Mesodermal cell (in vitro differentiated cells): ENCODE results near the gene HSPA14.
"Not testable (repeated sequence)": the region's sequence is repeated elsewhere in the genome, so short reads cannot be mapped to it uniquely, and the experiment has no call there.

Experiments
- H3K27ac ChIP-seq: 2 replicates; pipeline ENCODE4 v1.7.0; 2013; ENCODE audit warnings: mild to moderate bottlenecking, low read depth, low read length, moderate library complexity; ENCODE audit not compliant: severe bottlenecking
- H3K36me3 ChIP-seq: 2 replicates; pipeline ENCODE4 v1.7.1; 2013; ENCODE audit warnings: mild to moderate bottlenecking, low read length, moderate library complexity; ENCODE audit not compliant: control insufficient read depth, insufficient read depth
- H3K4me1 ChIP-seq: one replicate; pipeline ENCODE4 v1.7.1; 2013; ENCODE audit warnings: mild to moderate bottlenecking, low read length; ENCODE audit not compliant: insufficient read depth, control insufficient read depth, poor library complexity, severe bottlenecking
- H3K4me3 ChIP-seq: 2 replicates; pipeline ENCODE4 v1.7.0; 2013; ENCODE audit warnings: low read length, control low read depth, mild to moderate bottlenecking; ENCODE audit not compliant: insufficient read depth, poor library complexity, severe bottlenecking; ENCODE audit errors: extremely low read depth
- H3K9me3 ChIP-seq: 2 replicates; pipeline ENCODE4 v1.7.1; 2013; ENCODE audit warnings: mild to moderate bottlenecking, low read length, moderate library complexity; ENCODE audit not compliant: control insufficient read depth
- WGBS, 2 experiments: methylation state at CpG; one replicate each; pipeline ENCODE4 v1.1.5; 2013; ENCODE audit warnings: missing lambda C conversion rate in 2 of 2; ENCODE audit not compliant: insufficient coverage in 2 of 2; 5-methylcytosine and 5-hydroxymethylcytosine counted together

HSPA14 gene

DNA sequence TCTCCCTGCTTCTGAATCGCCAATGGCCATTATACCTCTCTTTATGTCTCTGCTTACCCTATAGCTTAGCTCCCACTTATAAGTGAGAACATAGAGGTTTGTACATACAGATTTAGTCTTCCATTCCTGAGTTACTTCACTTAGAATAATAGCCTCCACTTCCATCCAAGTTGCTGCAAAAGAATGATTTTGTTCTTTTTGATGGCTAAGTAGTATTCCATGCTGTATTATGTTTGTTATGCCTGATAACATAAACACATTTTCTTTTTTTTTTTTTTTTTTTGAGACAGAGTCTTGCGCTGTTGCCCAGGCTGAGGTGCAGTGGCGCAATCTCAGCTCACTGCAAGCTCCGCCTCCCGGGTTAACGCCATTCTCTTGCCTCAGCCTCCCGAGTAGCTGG, 21.4 kb upstream of the HSPA14 start:
- WGBS, 2 experiments: 100% methylated on average over 3 of the region's 7 CpGs; no CpG with 5 or more reads in 1 of the 2 experiments
- not testable (repeated sequence) for H3K4me3 ChIP-seq, H3K4me1 ChIP-seq, H3K27ac ChIP-seq, H3K36me3 ChIP-seq, H3K9me3 ChIP-seq

DNA sequence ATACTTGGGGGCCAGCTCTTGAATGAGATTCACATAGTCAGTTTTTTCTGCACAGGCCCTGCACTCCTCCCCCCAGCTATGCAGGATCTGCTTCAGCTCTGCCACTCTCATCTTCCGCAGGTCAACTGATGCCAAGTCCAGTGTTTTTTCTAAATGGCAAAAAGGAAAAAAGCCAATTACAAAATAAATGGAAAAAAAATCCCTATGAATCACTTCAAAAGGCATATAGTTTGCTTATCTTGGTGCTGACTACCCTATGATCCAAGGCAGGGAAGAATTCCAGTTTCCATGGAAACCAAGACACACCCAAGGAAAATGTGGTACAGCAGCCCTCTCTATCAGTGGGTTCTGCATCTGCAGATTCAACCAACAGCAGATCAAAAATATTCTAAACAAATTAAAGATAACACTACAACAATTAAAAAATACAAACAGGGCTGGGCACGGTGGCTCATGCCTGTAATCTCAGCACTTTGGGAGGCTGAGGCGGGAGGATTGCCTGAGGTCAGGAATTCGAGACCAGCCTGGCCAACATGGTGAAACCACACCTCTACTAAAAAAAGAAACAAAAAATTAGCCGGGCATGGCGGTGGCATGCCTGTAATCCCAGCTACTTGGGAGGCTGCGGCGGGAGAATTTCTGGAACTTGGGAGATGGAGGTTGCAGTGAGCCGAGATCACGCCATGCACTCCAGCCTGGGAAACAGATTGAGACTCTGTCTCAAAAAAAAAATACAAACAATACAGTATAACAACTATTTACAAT, 17.9 kb upstream of the HSPA14 start:
- H3K27ac ChIP-seq: no peak overlapping the region
- H3K36me3 ChIP-seq: no peaks in the 10 kb centered on the region
- H3K9me3 ChIP-seq: no peaks in the 10 kb centered on the region
- WGBS, 2 experiments: 63 to 93% methylated on average over 1 to 3 of the region's 10 CpGs
- H3K4me1 ChIP-seq: peaks cover 10% of the 10 kb centered on the region
- no peak overlapping the region for H3K4me3 ChIP-seq

DNA sequence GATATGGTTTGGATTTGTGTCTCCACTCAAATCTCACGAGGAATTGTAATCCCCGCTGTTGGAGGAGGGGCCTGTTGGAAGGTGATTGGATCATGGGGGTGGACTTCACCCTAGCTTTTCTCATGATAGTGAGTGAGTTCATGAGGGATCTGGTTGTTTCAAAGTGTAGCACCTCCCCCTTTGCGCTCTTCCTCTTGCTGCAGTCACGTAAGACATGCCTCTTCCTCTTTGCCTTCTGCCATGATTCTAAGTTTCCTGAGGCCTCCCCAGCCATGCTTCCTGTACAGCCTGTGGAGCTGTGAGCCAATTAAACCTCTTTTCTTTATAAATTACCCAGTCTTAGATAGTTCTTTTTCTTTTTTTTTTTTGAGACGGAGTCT, 17.3 kb upstream of the HSPA14 start:
- Histone ChIP-seq H3K27ac (no peak overlapping the region), H3K4me3 (no peak overlapping the region), H3K4me1 (peaks cover 10% of the 10 kb centered on the region), H3K9me3 (no peaks in the 10 kb centered on the region), H3K36me3 (no peaks in the 10 kb centered on the region)
- WGBS, 2 experiments: 96 to 97% methylated on average over 4 to 5 of the region's 5 CpGs

DNA sequence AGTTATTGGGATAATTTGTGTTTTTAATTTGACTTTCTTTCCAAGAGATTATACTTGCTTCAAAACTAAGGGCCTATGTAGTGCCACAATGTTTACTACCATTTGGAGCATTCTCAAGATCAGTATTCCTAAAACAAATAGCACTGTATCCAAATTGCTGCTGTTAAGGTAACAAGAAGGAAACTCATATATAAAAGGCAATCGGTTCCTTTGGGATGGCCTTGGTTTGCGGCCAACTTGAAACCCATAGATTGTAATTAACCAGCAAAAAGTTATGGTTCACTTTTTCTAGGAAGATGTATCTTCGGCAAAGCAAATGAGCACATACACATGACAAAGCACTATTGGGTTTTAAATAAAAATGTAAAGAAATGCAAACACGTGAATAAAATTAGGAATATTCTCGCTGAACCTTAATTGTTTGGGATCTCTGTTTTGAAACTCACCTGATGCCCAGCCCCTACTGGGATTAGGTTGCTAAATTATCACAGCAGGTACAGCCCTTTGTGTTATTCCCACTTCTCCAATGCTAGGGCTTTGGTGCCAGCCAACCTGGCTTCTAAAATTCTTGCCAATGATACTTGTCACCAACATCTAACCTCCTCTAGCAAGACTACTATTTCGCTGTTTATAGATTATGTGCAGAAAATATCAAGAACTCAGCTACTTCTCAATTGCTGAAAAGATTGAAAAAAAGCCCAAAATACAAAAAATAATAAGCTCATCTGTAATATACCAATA, 16.3 kb upstream of the HSPA14 start:
- H3K4me3 ChIP-seq: no peak overlapping the region
- no peaks in the 10 kb centered on the region for H3K36me3 ChIP-seq
- WGBS, 2 experiments: 91 to 92% methylated on average over 2 to 4 of the region's 6 CpGs
- H3K9me3 ChIP-seq: no peaks in the 10 kb centered on the region
- H3K4me1 ChIP-seq: peaks cover 10% of the 10 kb centered on the region
- H3K27ac ChIP-seq: no peak overlapping the region

DNA sequence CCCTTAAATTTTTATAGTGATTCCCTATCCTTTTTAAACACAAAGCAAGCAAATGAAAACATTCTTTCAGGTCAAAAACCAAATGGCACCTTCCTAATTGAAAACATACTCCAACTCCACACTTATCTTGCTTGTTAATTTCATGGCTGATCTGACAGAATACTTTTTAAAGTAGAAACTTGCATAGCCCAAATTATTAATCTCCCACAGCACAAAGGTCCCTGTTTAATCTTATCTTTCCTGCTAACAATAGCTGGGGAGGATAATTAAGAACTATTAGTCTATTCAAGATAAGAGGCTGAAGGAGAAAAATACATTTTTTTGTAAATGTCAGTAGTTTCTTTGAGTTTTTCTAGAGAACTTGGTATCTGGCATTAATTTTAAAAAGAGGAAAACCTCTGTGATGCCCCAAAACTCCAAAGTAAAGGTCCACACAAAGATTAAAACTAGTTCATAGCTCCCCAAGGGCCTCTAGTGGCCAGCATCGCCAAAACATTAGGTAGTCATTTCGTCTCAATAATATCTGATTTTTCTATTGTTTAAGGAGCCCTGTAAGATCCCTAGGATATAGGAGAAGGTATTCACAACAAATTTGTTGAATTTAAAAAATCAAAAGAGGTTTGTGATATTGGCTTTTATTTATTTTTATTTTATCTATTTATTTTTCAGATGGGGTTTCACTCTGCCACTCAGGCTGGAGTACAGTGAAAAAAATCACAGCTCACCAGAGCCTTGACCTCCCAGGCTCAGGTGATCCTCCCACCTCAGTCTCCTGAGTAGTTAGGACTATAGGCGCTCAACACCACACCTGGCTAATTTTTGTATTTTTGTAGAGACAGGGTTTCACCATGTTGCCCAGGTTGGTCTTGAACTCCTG, 15.0 kb upstream of the HSPA14 start:
- Histone ChIP-seq H3K27ac (no peak overlapping the region), H3K4me1 (peaks cover 10% of the 10 kb centered on the region), H3K4me3 (no peak overlapping the region), H3K9me3 (no peaks in the 10 kb centered on the region), H3K36me3 (no peaks in the 10 kb centered on the region)
- 92% methylated on average over 1 of the region's 3 CpGs; no CpG with 5 or more reads in 1 of the 2 experiments for WGBS, 2 experiments

DNA sequence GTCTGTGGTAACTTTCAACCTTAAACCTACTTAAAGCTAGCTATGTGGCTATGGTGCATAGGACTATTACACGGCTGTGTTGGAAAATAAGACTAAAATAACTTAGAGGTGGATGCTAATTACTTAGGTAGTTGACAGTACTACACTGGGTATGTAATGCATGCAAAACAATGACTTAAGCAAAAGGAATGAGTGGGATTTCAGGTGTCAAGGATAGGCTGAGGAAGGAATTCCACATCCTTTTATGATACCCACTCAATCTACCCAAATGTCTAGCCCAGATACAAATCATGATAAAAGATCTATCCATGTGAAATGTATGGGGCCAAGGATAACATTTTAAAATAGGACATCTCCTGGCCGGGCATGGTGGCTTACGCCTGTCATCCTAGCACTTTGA, 14.1 kb upstream of the HSPA14 start:
- Histone ChIP-seq H3K4me3 (no peak overlapping the region), H3K9me3 (no peaks in the 10 kb centered on the region), H3K4me1 (peaks cover 10% of the 10 kb centered on the region), H3K27ac (no peak overlapping the region), H3K36me3 (no peaks in the 10 kb centered on the region)
- WGBS, 2 experiments: 92 to 96% methylated on average over 2 to 3 of the region's 3 CpGs

DNA sequence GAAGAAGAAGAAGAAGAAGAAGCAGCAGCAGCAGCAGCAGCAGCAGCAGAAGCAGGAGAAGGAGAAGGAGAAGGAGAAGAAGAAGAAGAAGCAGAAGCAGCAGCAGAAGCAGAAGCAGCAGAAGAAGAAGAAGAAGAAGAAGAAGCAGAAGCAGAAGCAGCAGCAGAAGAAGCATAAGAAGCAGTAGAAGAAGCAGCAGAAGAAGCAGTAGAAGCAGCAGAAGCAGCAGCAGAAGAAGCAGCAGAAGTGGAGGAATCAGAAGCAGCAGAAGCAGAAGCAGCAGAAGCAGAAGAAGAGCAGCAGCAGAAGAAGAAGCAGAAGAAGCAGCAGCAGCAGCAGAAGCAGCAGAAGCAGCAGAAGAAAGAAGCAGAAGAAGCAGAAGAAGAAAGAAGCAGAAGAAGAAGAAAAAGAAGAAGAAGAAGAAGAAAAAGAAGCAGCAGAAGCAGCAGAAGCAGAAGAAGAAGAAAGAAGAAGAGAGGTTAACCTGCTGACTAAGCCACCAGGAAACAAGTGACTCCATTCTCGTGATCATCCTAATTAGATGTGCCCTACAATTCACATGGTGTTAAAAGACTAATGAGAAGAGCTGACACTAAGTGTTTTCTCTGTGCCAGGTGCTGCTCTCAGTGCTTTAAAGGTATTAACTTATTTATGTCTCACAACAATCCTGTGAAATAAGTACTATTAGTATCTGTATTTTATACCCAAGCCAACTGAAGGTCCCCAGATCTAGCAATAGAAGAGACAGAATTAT, 11.9 kb upstream of the HSPA14 start:
- Histone ChIP-seq H3K4me1 (no peaks in the 10 kb centered on the region), H3K27ac (no peak overlapping the region), H3K36me3 (no peaks in the 10 kb centered on the region), H3K4me3 (no peak overlapping the region), H3K9me3 (no peaks in the 10 kb centered on the region)
- 71% methylated on average over 1 of the region's 1 CpG; no CpG with 5 or more reads in 1 of the 2 experiments for WGBS, 2 experiments

DNA sequence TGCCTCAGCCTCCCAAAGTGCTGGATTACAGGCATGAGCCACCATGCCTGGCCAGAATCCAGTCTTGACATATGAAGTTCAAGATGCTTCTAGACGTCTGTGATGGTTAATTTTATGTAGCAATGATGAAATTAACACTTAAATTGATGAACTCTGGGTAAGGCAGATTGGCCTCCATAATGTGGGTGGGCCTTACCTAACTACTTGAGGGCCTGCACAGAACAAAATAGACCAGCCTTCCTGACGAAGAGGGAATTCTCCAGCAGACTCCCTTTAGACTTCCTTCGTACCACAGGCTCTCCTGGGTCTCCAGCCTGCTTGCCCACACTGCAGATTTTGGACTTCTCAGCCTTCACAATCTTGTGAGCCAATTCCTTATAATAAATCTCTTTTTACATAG, 5.0 kb upstream of the HSPA14 start:
- peaks cover 8% of the 10 kb centered on the region for H3K4me1 ChIP-seq
- no peaks in the 10 kb centered on the region for H3K36me3 ChIP-seq
- no peak overlapping the region for H3K4me3 ChIP-seq
- H3K9me3 ChIP-seq: no peaks in the 10 kb centered on the region
- no peak overlapping the region for H3K27ac ChIP-seq
- WGBS, 2 experiments: 82 to 83% methylated on average over 1 to 3 of the region's 3 CpGs

DNA sequence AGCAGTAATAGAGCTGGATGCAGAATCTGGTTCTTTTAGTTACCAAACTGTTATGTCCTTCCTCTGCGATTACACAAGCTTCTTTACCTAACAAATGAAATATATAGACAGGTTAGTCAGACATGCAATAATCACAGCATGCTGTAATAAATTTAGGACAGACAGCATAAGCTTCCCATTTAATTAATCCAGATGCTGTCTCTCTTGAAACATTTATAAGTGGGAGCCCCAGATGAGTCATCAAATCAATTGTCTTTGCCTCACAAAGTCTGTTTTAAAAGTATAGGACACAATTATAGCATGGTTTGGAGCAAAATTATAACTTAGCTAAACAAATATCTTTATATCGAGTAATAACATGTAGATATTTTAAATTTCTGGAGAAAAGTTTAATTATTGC, 1.9 kb upstream of the HSPA14 start:
- peaks cover 8% of the 10 kb centered on the region for H3K4me1 ChIP-seq
- H3K36me3 ChIP-seq: peaks cover 5% of the 10 kb centered on the region
- no peak overlapping the region for H3K27ac ChIP-seq
- no CpG with 5 or more reads among the region's 2 CpGs for WGBS, 2 experiments
- H3K4me3 ChIP-seq: no peak overlapping the region
- no peaks in the 10 kb centered on the region for H3K9me3 ChIP-seq
